Measurements from ENCODE around the gene TPM1. TPM values are rescaled to one million over a fixed set of nuclear protein-coding genes. Genes with fewer than 3 reads are reported as not detected.

Gene TPM1
- total and polyA plus RNA-seq, 9 of the 15 experiments (the other 6 are each of a cell fraction or from before 2014, with no cell fraction given), result 8.1 to 53.9 (median 43.1) TPM

GRCh38 chr15:63019511-63020109, 22.9 kb upstream of the TPM1 start (continued):
- TF ChIP-seq MGA (IDR thresholded peaks at IDR 0.05), result no peak
- TF ChIP-seq SRSF3 (IDR thresholded peaks at IDR 0.05; ENCODE audit: insufficient read depth, low read length), result no peak
- TF ChIP-seq ILF3 (IDR thresholded peaks at IDR 0.05; ENCODE audit: borderline replicate concordance), result no peak
- no peak for TF ChIP-seq ZBTB26 (CRISPR knock-in tag; IDR thresholded peaks at IDR 0.05)
- no peak for TF ChIP-seq NRF1 (conservative IDR thresholded peaks at IDR 0.05 in 1 of 2, IDR thresholded peaks at IDR 0.05 in 1 of 2)
- TF ChIP-seq POLR2H (tag; IDR thresholded peaks at IDR 0.05; ENCODE audit: low read depth), result no peak
- no peak for TF ChIP-seq GTF2F1 (IDR thresholded peaks at IDR 0.05; ENCODE audit: low read depth, low read length)
- TF ChIP-seq HEY1 (CRISPR knock-in tag; IDR thresholded peaks at IDR 0.05; ENCODE audit: borderline replicate concordance), result no peak
